ENCODE measurements around the gene PIGT.
"Not testable (repeated sequence)": the region's sequence is repeated elsewhere in the genome, so short reads cannot be mapped to it uniquely, and the experiment has no call there.

PIGT gene

GRCh38 chr20:45470262-45470931 is 54.5 kb downstream of the PIGT start:
- H3K9me3 Mint-ChIP-seq = no peaks in the 10 kb centered on the region
- peak overlapping the region; percentile 19 for H3K4me3 Mint-ChIP-seq
- H3K36me3 Mint-ChIP-seq (ENCODE audit: low read depth) = no peaks in the 10 kb centered on the region
- peaks cover 44% of the 10 kb centered on the region for H3K27me3 Mint-ChIP-seq (ENCODE audit: low read depth)
- H3K27ac Mint-ChIP-seq = no peak overlapping the region
- no peaks in the 10 kb centered on the region for H3K4me1 Mint-ChIP-seq (ENCODE audit: low read depth)
- no peak for DNase-seq (ENCODE audit: low spot score)

- Mint-ChIP-seq H3K27me3 (ENCODE audit: low read depth) (peaks cover 44% of the 10 kb centered on the region), H3K4me3 (peak overlapping the region; percentile 21), H3K27ac (no peak overlapping the region)
Observed at GRCh38 chr20:45470937-45471336, 55.0 kb downstream of the PIGT start.

GRCh38 chr20:45472286-45472685 is 56.3 kb downstream of the PIGT start:
- H3K9me3 Mint-ChIP-seq; H3K27ac Mint-ChIP-seq; H3K4me3 Mint-ChIP-seq; H3K36me3 Mint-ChIP-seq (ENCODE audit: low read depth); H3K4me1 Mint-ChIP-seq (ENCODE audit: low read depth); DNase-seq (ENCODE audit: low spot score): not testable (repeated sequence)
- H3K27me3 Mint-ChIP-seq (ENCODE audit: low read depth) = peaks cover 36% of the 10 kb centered on the region

More at GRCh38 chr20:45470937-45471336, 55.0 kb downstream of the PIGT start:
- H3K4me1 Mint-ChIP-seq (ENCODE audit: low read depth) = no peaks in the 10 kb centered on the region
- no peaks in the 10 kb centered on the region for H3K9me3 Mint-ChIP-seq
- no peaks in the 10 kb centered on the region for H3K36me3 Mint-ChIP-seq (ENCODE audit: low read depth)
- DNase-seq (ENCODE audit: low spot score) = no peak
